ENCODE data around the gene SUV39H1. TPM values are rescaled to one million over a fixed set of nuclear protein-coding genes. Genes with fewer than 3 reads are reported as not detected.
A peak's percentile ranks its signal among the peaks of the same experiment; 100 is the strongest.

The SUV39H1 gene
- total and polyA plus RNA-seq, 2 of the 13 experiments (the other 11 are each of a cell fraction or from before 2014, with no cell fraction given): 5.2 to 10.1 TPM

GRCh38 chrX:48676106-48676892 lies 20.2 kb upstream of the SUV39H1 start (continued):
- TF ChIP-seq EEA1 (CRISPR knock-in tag; IDR thresholded peaks at IDR 0.05; ENCODE audit: borderline replicate concordance) (no peak), GLMP (CRISPR knock-in tag; IDR thresholded peaks at IDR 0.05; ENCODE audit: borderline replicate concordance) (no peak), ZNF883 (CRISPR knock-in tag; IDR thresholded peaks at IDR 0.05; ENCODE audit: not compliant biosample characterization) (no peak), PAWR (CRISPR knock-in tag; IDR thresholded peaks at IDR 0.05; ENCODE audit: borderline replicate concordance) (no peak), PITX1 (CRISPR knock-in tag; IDR thresholded peaks at IDR 0.05) (no peak), HHEX (CRISPR knock-in tag; IDR thresholded peaks at IDR 0.05) (no peak), ZBTB44 (CRISPR knock-in tag; IDR thresholded peaks at IDR 0.05) (no peak), ZNF570 (CRISPR knock-in tag; IDR thresholded peaks at IDR 0.05; ENCODE audit: borderline replicate concordance) (no peak), SP2 (CRISPR knock-in tag; IDR thresholded peaks at IDR 0.05) (peak; percentile 86), CREB3 (CRISPR knock-in tag; IDR thresholded peaks at IDR 0.05) (no peak), ZNF512B (CRISPR knock-in tag; IDR thresholded peaks at IDR 0.05; ENCODE audit: borderline replicate concordance) (no peak), ZNF775 (CRISPR knock-in tag; IDR thresholded peaks at IDR 0.05; ENCODE audit: borderline replicate concordance) (no peak), ZNF788 (CRISPR knock-in tag; IDR thresholded peaks at IDR 0.05; ENCODE audit: borderline replicate concordance) (peak; percentile 50; the same call in 1 of the 2 replicates), NR3C1 (CRISPR knock-in tag; IDR thresholded peaks at IDR 0.05) (no peak), BCL3 (CRISPR knock-in tag; IDR thresholded peaks at IDR 0.05) (no peak), KMT2B (CRISPR knock-in tag; IDR thresholded peaks at IDR 0.05) (peak; percentile 64; the same call in 1 of the 2 replicates), RARA (CRISPR knock-in tag; IDR thresholded peaks at IDR 0.05) (0 out of 2 replicates have a peak, but pooled peaks have one; percentile 32), HES4 (CRISPR knock-in tag; IDR thresholded peaks at IDR 0.05; ENCODE audit: borderline replicate concordance) (no peak), SPEN (CRISPR knock-in tag; IDR thresholded peaks at IDR 0.05; ENCODE audit: low read depth) (peak; percentile 74; the same call in 1 of the 2 replicates), CC2D1A (CRISPR knock-in tag; IDR thresholded peaks at IDR 0.05) (no peak), SIN3B (IDR thresholded peaks at IDR 0.05; ENCODE audit: low read length) (no peak), NR1H2 (CRISPR knock-in tag; IDR thresholded peaks at IDR 0.05; ENCODE audit: borderline replicate concordance, low read depth) (no peak)
